Stimulated activated CD4-positive, alpha-beta T cell treated with anti-CD3 and anti-CD28 coated beads, TNF-alpha, amount 100 ng/mL, for 1 hour (primary cell): ENCODE measurements around the gene ADGB.

Source experiments
- DNase-seq, 3 donors: peaks; one replicate each; pipeline ENCODE4 v3.0.0-alpha.2; 2020; ENCODE audit warnings: low read depth in 3 of 3, low spot score in 1 of 3

ADGB gene

GRCh38 chr6:146628350-146628749 is 29.6 kb downstream of the ADGB start:
- DNase-seq, result no peak

- no peak for DNase-seq
These were observed 35.2 kb downstream of the ADGB start for GRCh38 chr6:146634022-146634421.

- no peak for DNase-seq
These were observed 36.4 kb downstream of the ADGB start for GRCh38 chr6:146635165-146635564.

GRCh38 chr6:146636481-146636880 is 37.7 kb downstream of the ADGB start:
- no peak for DNase-seq

GRCh38 chr6:146642921-146643320 is 44.1 kb downstream of the ADGB start:
- no peak for DNase-seq

- no peak for DNase-seq
These were observed 52.2 kb downstream of the ADGB start for GRCh38 chr6:146650799-146651481.

- no peak for DNase-seq
These were observed 52.7 kb downstream of the ADGB start for GRCh38 chr6:146651482-146651863.

GRCh38 chr6:146657432-146657831 is 58.7 kb downstream of the ADGB start:
- DNase-seq, result no peak

GRCh38 chr6:146664871-146665360 is 66.1 kb downstream of the ADGB start:
- DNase-seq, result no peak

- DNase-seq, result no peak
These were observed 68.1 kb downstream of the ADGB start for GRCh38 chr6:146666909-146667308.

- DNase-seq, result no peak
These were observed 71.4 kb downstream of the ADGB start for GRCh38 chr6:146670161-146670560.

- no peak for DNase-seq
These were observed 74.3 kb downstream of the ADGB start for GRCh38 chr6:146673069-146673468.

GRCh38 chr6:146679386-146679785 is 80.6 kb downstream of the ADGB start:
- no peak for DNase-seq

- no peak for DNase-seq
These were observed 84.1 kb downstream of the ADGB start for GRCh38 chr6:146682919-146683318.

- no peak for DNase-seq
These were observed 91.0 kb downstream of the ADGB start for GRCh38 chr6:146689806-146690205.

GRCh38 chr6:146693342-146693741 is 94.6 kb downstream of the ADGB start:
- DNase-seq, result no peak

GRCh38 chr6:146697921-146698320 is 99.1 kb downstream of the ADGB start:
- DNase-seq, result no peak

- DNase-seq, result no peak
These were observed 101.4 kb downstream of the ADGB start for GRCh38 chr6:146700078-146700686.

GRCh38 chr6:146701632-146702031 is 102.9 kb downstream of the ADGB start:
- no peak for DNase-seq

GRCh38 chr6:146709036-146709622 is 110.4 kb downstream of the ADGB start:
- no peak for DNase-seq

- no peak for DNase-seq
These were observed 120.6 kb downstream of the ADGB start for GRCh38 chr6:146719387-146719786.

GRCh38 chr6:146739696-146740095 is 140.9 kb downstream of the ADGB start:
- DNase-seq, result no peak

- no peak for DNase-seq
These were observed 142.8 kb downstream of the ADGB start for GRCh38 chr6:146741609-146742008.
